ENCODE measurements around the gene PTTG1. TPM values are rescaled to one million over a fixed set of nuclear protein-coding genes. Genes with fewer than 3 reads are reported as not detected.

The PTTG1 gene
- polyA plus RNA-seq, 1 donor (not counting 4 experiments of a cell fraction or from before 2014, with no cell fraction given) = 112 TPM

- dilution Hi-C loops (cut with MboI; ENCODE audit: extremely low pct_ligation_motif_present, low sequenced_read_pairs) = no loop called here
- H3K9me1 ChIP-seq (ENCODE audit: control insufficient read depth, extremely low read depth, insufficient read depth, low read length) = no peaks in the 10 kb centered on the region
- no peaks in the 10 kb centered on the region for H3K9me3 ChIP-seq (ENCODE audit: control insufficient read depth, low read depth, low read length)
Measured at GRCh38 chr5:160449458-160449857, 27.8 kb downstream of the PTTG1 start.

GRCh38 chr5:160450164-160450932 lies 28.7 kb downstream of the PTTG1 start:
- FAIRE-seq (no peak), DNase-seq (ENCODE audit: low read depth, low spot score) (no peak)
- TF ChIP-seq CTCF (optimal IDR thresholded peaks at IDR 0.05 in 1 of 3, IDR thresholded peaks at IDR 0.05 in 1 of 3, conservative IDR thresholded peaks at IDR 0.05 in 1 of 3; ENCODE audit: extremely low read depth in 1 of 3, insufficient read depth in 2 of 3, low read length in 3 of 3) = no peak
- TF ChIP-seq EZH2 (IDR thresholded peaks at IDR 0.05; ENCODE audit: low read length) = no peak
- H3K9ac ChIP-seq (ENCODE audit: control insufficient read depth, extremely low read depth, insufficient read depth, low read length) = no peak overlapping the region
- peaks cover 12% of the 10 kb centered on the region for H3K27me3 ChIP-seq (ENCODE audit: control insufficient read depth, extremely low read depth, insufficient read depth, low read length)
- no peak overlapping the region for H2AFZ ChIP-seq (ENCODE audit: control insufficient read depth, low read length)
- no peaks in the 10 kb centered on the region for H3K36me3 ChIP-seq (ENCODE audit: control insufficient read depth in 2 of 2, extremely low read depth in 1 of 2, insufficient read depth in 2 of 2, low read length in 2 of 2)
- no peak overlapping the region for H3K4me3 ChIP-seq (ENCODE audit: control insufficient read depth in 2 of 3, extremely low read depth in 1 of 3, insufficient read depth in 2 of 3, low read depth in 1 of 3, low read length in 3 of 3)
- no peaks in the 10 kb centered on the region for H3K79me2 ChIP-seq (ENCODE audit: control insufficient read depth, insufficient read depth, low read length)
- no peaks in the 10 kb centered on the region for H4K20me1 ChIP-seq (ENCODE audit: control insufficient read depth, extremely low read depth, insufficient read depth, low read length)
- no peak overlapping the region for H3K27ac ChIP-seq (ENCODE audit: control insufficient read depth, insufficient read depth, low read length)
- no peak overlapping the region for H3K4me2 ChIP-seq (ENCODE audit: control insufficient read depth, extremely low read depth, insufficient read depth, low read depth, low read length)
- no peaks in the 10 kb centered on the region for H3K9me1 ChIP-seq (ENCODE audit: control insufficient read depth, extremely low read depth, insufficient read depth, low read length)
- dilution Hi-C loops (cut with MboI; ENCODE audit: extremely low pct_ligation_motif_present, low sequenced_read_pairs) = no loop called here
- H3K4me1 ChIP-seq (ENCODE audit: control insufficient read depth, extremely low read depth, insufficient read depth, low read length) = no peaks in the 10 kb centered on the region
- H3K9me3 ChIP-seq (ENCODE audit: control insufficient read depth, low read depth, low read length) = no peaks in the 10 kb centered on the region

More at GRCh38 chr5:160449458-160449857, 27.8 kb downstream of the PTTG1 start:
- FAIRE-seq (no peak), DNase-seq (ENCODE audit: low read depth, low spot score) (no peak)
- Histone ChIP-seq H3K4me3 (ENCODE audit: control insufficient read depth in 2 of 3, extremely low read depth in 1 of 3, insufficient read depth in 2 of 3, low read depth in 1 of 3, low read length in 3 of 3) (no peak overlapping the region), H2AFZ (ENCODE audit: control insufficient read depth, low read length) (no peak overlapping the region), H3K36me3 (ENCODE audit: control insufficient read depth in 2 of 2, extremely low read depth in 1 of 2, insufficient read depth in 2 of 2, low read length in 2 of 2) (no peaks in the 10 kb centered on the region), H3K79me2 (ENCODE audit: control insufficient read depth, insufficient read depth, low read length) (no peaks in the 10 kb centered on the region), H3K9ac (ENCODE audit: control insufficient read depth, extremely low read depth, insufficient read depth, low read length) (no peak overlapping the region), H3K4me2 (ENCODE audit: control insufficient read depth, extremely low read depth, insufficient read depth, low read depth, low read length) (no peak overlapping the region), H4K20me1 (ENCODE audit: control insufficient read depth, extremely low read depth, insufficient read depth, low read length) (no peaks in the 10 kb centered on the region), H3K27me3 (ENCODE audit: control insufficient read depth, extremely low read depth, insufficient read depth, low read length) (peaks cover 12% of the 10 kb centered on the region), H3K4me1 (ENCODE audit: control insufficient read depth, extremely low read depth, insufficient read depth, low read length) (no peaks in the 10 kb centered on the region), H3K27ac (ENCODE audit: control insufficient read depth, insufficient read depth, low read length) (no peak overlapping the region)
- no peak for TF ChIP-seq EZH2 (IDR thresholded peaks at IDR 0.05; ENCODE audit: low read length)
- TF ChIP-seq CTCF (optimal IDR thresholded peaks at IDR 0.05 in 1 of 3, IDR thresholded peaks at IDR 0.05 in 1 of 3, conservative IDR thresholded peaks at IDR 0.05 in 1 of 3; ENCODE audit: extremely low read depth in 1 of 3, insufficient read depth in 2 of 3, low read length in 3 of 3) = no peak
